ENCODE results near the gene IRF2. TPM values are rescaled to one million over a fixed set of nuclear protein-coding genes. Genes with fewer than 3 reads are reported as not detected.
A peak's percentile ranks its signal among the peaks of the same experiment; 100 is the strongest.

Gene IRF2
- total RNA-seq, 1 donor from 2014 or later = 53.3 TPM

GRCh38 chr4:184434021-184434420 is 40.3 kb downstream of the IRF2 start:
- H3K4me3 ChIP-seq = no peak overlapping the region
- intact Hi-C loops (cut with DNase I) = no loop called here
- no peak for DNase-seq
- H3K36me3 ChIP-seq = no peaks in the 10 kb centered on the region
- H3K27me3 ChIP-seq (ENCODE audit: low read depth) = no peaks in the 10 kb centered on the region
- TF ChIP-seq CTCF (IDR thresholded peaks at IDR 0.05) = no peak
- ATAC-seq = no peak
- H3K9me3 ChIP-seq = no peaks in the 10 kb centered on the region
- H3K27ac ChIP-seq = no peak overlapping the region
- H3K4me1 ChIP-seq = peaks cover 55% of the 10 kb centered on the region

- Histone ChIP-seq H3K9me3 (no peaks in the 10 kb centered on the region), H3K36me3 (peaks cover 5% of the 10 kb centered on the region), H3K27me3 (ENCODE audit: low read depth) (no peaks in the 10 kb centered on the region), H3K27ac (no peak overlapping the region), H3K4me1 (peaks cover 50% of the 10 kb centered on the region), H3K4me3 (no peak overlapping the region)
- intact Hi-C loops (cut with DNase I) = no loop called here
- DNase-seq = no peak
- ATAC-seq = no peak
- no peak for TF ChIP-seq CTCF (IDR thresholded peaks at IDR 0.05)
Observed at GRCh38 chr4:184433258-184433892, 41.0 kb downstream of the IRF2 start.

- Histone ChIP-seq H3K4me3 (no peak overlapping the region), H3K36me3 (peaks cover 16% of the 10 kb centered on the region), H3K27me3 (ENCODE audit: low read depth) (no peaks in the 10 kb centered on the region), H3K4me1 (peaks cover 50% of the 10 kb centered on the region), H3K27ac (no peak overlapping the region), H3K9me3 (no peaks in the 10 kb centered on the region)
- intact Hi-C loops (cut with DNase I) = no loop called here
- TF ChIP-seq CTCF (IDR thresholded peaks at IDR 0.05) = no peak
- ATAC-seq (peak; percentile 31 to 52), DNase-seq (peak; percentile 53)
Observed at GRCh38 chr4:184432127-184432922, 42.0 kb downstream of the IRF2 start.

- H3K27me3 ChIP-seq (ENCODE audit: low read depth) = no peaks in the 10 kb centered on the region
- H3K27ac ChIP-seq = peak overlapping the region; percentile 13
- DNase-seq = no peak
- intact Hi-C loops (cut with DNase I) = no loop called here
- ATAC-seq = no peak
- TF ChIP-seq CTCF (IDR thresholded peaks at IDR 0.05) = no peak
- peaks cover 38% of the 10 kb centered on the region for H3K36me3 ChIP-seq
- H3K9me3 ChIP-seq = no peaks in the 10 kb centered on the region
- H3K4me1 ChIP-seq = peaks cover 48% of the 10 kb centered on the region
- no peak overlapping the region for H3K4me3 ChIP-seq
Observed at GRCh38 chr4:184430163-184430562, 44.2 kb downstream of the IRF2 start.

GRCh38 chr4:184428787-184429186 is 45.6 kb downstream of the IRF2 start:
- Histone ChIP-seq H3K4me1 (peaks cover 53% of the 10 kb centered on the region), H3K36me3 (peaks cover 49% of the 10 kb centered on the region), H3K27me3 (ENCODE audit: low read depth) (no peaks in the 10 kb centered on the region), H3K4me3 (no peak overlapping the region), H3K9me3 (no peaks in the 10 kb centered on the region), H3K27ac (no peak overlapping the region)
- ATAC-seq = no peak
- TF ChIP-seq CTCF (IDR thresholded peaks at IDR 0.05) = no peak
- intact Hi-C loops (cut with DNase I) = no loop called here
- DNase-seq = no peak
